ENCODE results near the gene SHROOM3. TPM values are rescaled to one million over a fixed set of nuclear protein-coding genes. Genes with fewer than 3 reads are reported as not detected.

Gene SHROOM3
- total and polyA plus RNA-seq, 2 donors from 2014 or later, result 5.5 to 67.3 TPM

- Histone ChIP-seq H3K36me3 (ENCODE audit: control insufficient read depth in 2 of 3, insufficient read depth in 3 of 3, low read length in 3 of 3) (peaks cover 2 to 4% (median 3%) of the 10 kb centered on the region in 3 donors), H3K9ac (ENCODE audit: low read length in 3 of 3) (no peak overlapping the region), H3K4me1 (ENCODE audit: control insufficient read depth in 2 of 3, insufficient read depth in 2 of 3, low read depth in 1 of 3, low read length in 3 of 3) (peaks cover 0 to 14% (median 2%) of the 10 kb centered on the region in 3 donors), H3K27ac (ENCODE audit: low read depth in 2 of 2, low read length in 2 of 2) (no peak overlapping the region), H3K27me3 (ENCODE audit: control insufficient read depth, insufficient read depth, low read length) (no peaks in the 10 kb centered on the region), H3K4me3 (ENCODE audit: low read length in 3 of 3) (no peak overlapping the region), H3K9me3 (ENCODE audit: control insufficient read depth in 2 of 3, insufficient read depth in 1 of 3, low read length in 3 of 3) (no peaks in the 10 kb centered on the region)
- FAIRE-seq (no peak), DNase-seq (no peak)
- TF ChIP-seq, protein P1, sequence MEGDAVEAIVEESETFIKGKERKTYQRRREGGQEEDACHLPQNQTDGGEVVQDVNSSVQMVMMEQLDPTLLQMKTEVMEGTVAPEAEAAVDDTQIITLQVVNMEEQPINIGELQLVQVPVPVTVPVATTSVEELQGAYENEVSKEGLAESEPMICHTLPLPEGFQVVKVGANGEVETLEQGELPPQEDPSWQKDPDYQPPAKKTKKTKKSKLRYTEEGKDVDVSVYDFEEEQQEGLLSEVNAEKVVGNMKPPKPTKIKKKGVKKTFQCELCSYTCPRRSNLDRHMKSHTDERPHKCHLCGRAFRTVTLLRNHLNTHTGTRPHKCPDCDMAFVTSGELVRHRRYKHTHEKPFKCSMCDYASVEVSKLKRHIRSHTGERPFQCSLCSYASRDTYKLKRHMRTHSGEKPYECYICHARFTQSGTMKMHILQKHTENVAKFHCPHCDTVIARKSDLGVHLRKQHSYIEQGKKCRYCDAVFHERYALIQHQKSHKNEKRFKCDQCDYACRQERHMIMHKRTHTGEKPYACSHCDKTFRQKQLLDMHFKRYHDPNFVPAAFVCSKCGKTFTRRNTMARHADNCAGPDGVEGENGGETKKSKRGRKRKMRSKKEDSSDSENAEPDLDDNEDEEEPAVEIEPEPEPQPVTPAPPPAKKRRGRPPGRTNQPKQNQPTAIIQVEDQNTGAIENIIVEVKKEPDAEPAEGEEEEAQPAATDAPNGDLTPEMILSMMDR (IDR thresholded peaks at IDR 0.05; ENCODE audit: borderline replicate concordance, extremely low read depth, insufficient read depth), result no peak
- intact Hi-C loops (cut with DNase I), result no loop called here
These were observed 306.0 kb downstream of the SHROOM3 start for GRCh38 chr4:76740866-76741662.

GRCh38 chr4:76741663-76742020, 306.6 kb downstream of the SHROOM3 start:
- peaks cover 3 to 4% (median 4%) of the 10 kb centered on the region in 3 donors for H3K36me3 ChIP-seq (ENCODE audit: control insufficient read depth in 2 of 3, insufficient read depth in 3 of 3, low read length in 3 of 3)
- H3K9ac ChIP-seq (ENCODE audit: low read length in 3 of 3), result no peak overlapping the region
- TF ChIP-seq, protein P1 (IDR thresholded peaks at IDR 0.05; ENCODE audit: borderline replicate concordance, extremely low read depth, insufficient read depth), result no peak
- no peaks in the 10 kb centered on the region for H3K27me3 ChIP-seq (ENCODE audit: control insufficient read depth, insufficient read depth, low read length)
- no peak for DNase-seq
- no peak for FAIRE-seq
- H3K4me1 ChIP-seq (ENCODE audit: control insufficient read depth in 2 of 3, insufficient read depth in 2 of 3, low read depth in 1 of 3, low read length in 3 of 3), result peaks cover 0 to 14% (median 2%) of the 10 kb centered on the region in 3 donors
- intact Hi-C loops (cut with DNase I), result no loop called here
- no peak overlapping the region for H3K27ac ChIP-seq (ENCODE audit: low read depth in 2 of 2, low read length in 2 of 2)
- no peaks in the 10 kb centered on the region for H3K9me3 ChIP-seq (ENCODE audit: control insufficient read depth in 2 of 3, insufficient read depth in 1 of 3, low read length in 3 of 3)
- H3K4me3 ChIP-seq (ENCODE audit: low read length in 3 of 3), result no peak overlapping the region

GRCh38 chr4:76744241-76744921, 309.4 kb downstream of the SHROOM3 start:
- intact Hi-C loops (cut with DNase I), result no loop called here
- no peaks in the 10 kb centered on the region for H3K27me3 ChIP-seq (ENCODE audit: control insufficient read depth, insufficient read depth, low read length)
- peaks cover 0 to 2% (median 0%) of the 10 kb centered on the region in 3 donors for H3K4me1 ChIP-seq (ENCODE audit: control insufficient read depth in 2 of 3, insufficient read depth in 2 of 3, low read depth in 1 of 3, low read length in 3 of 3)
- DNase-seq (peak in 1 of 5 donors; percentile 45), FAIRE-seq (no peak)
- H3K27ac ChIP-seq (ENCODE audit: low read depth in 2 of 2, low read length in 2 of 2), result no peak overlapping the region
- TF ChIP-seq, protein P1 (IDR thresholded peaks at IDR 0.05; ENCODE audit: borderline replicate concordance, extremely low read depth, insufficient read depth), result no peak
- H3K9ac ChIP-seq (ENCODE audit: low read length in 3 of 3), result no peak overlapping the region
- no peak overlapping the region for H3K4me3 ChIP-seq (ENCODE audit: low read length in 3 of 3)
- peaks cover 3 to 6% (median 4%) of the 10 kb centered on the region in 3 donors for H3K36me3 ChIP-seq (ENCODE audit: control insufficient read depth in 2 of 3, insufficient read depth in 3 of 3, low read length in 3 of 3)
- no peaks in the 10 kb centered on the region for H3K9me3 ChIP-seq (ENCODE audit: control insufficient read depth in 2 of 3, insufficient read depth in 1 of 3, low read length in 3 of 3)

All from kidney (tissue), 14 donors.